Ascending aorta (tissue), 2 donors: ENCODE measurements around the gene SLC25A34. TPM values are rescaled to one million over a fixed set of nuclear protein-coding genes. Genes with fewer than 3 reads are reported as not detected.

ENCODE experiments used
- DNase-seq, 2 donors: peaks; one replicate each; pipeline ENCODE4 v3.0.0-alpha.2; 2019; ENCODE audit warnings: low spot score in 2 of 2
- H3K27ac ChIP-seq, 2 donors: fragments of 200-600 bp; sonication (generic); one replicate each; pipeline ENCODE4 v1.5.1; 2016 to 2017; ENCODE audit warnings: mild to moderate bottlenecking in 1 of 2
- H3K27me3 ChIP-seq: fragments of 200-600 bp; sonication (generic); one replicate; pipeline ENCODE4 v1.5.1; 2017
- H3K36me3 ChIP-seq, 2 donors: fragments of 200-600 bp; sonication (generic); one replicate each; pipeline ENCODE4 v1.5.1; 2016
- H3K4me1 ChIP-seq, 2 donors: fragments of 200-600 bp; sonication (generic); one replicate each; pipeline ENCODE4 v1.5.1; 2016 to 2017; ENCODE audit warnings: mild to moderate bottlenecking in 1 of 2
- H3K4me3 ChIP-seq, 2 donors: fragments of 200-600 bp; sonication (generic); one replicate each; pipeline ENCODE4 v1.5.1; 2016 to 2017; ENCODE audit warnings: mild to moderate bottlenecking in 1 of 2
- H3K9me3 ChIP-seq, 2 donors: fragments of 200-600 bp; sonication (generic); one replicate each; pipeline ENCODE4 v1.5.1; 2016
- intact Hi-C: fragments of 100-400 bp; cut with DNase I; formaldehyde crosslinking; loops from one replicate; pipeline ENCODE4 v1.15.1; 2023
- total RNA-seq: library from RNA; depleted of rRNA; stranded (reverse); fragments of >200 nt; gene quantifications from one replicate; pipeline ENCODE4 v1.1.0, GENCODE V29; 2016
- TF ChIP-seq, protein P1 (sequence below), 3 experiments: fragments of 200-600 bp in 2 of 3; fragments of 450-650 bp in 1 of 3; sonication (generic) in 2 of 3; IDR thresholded peaks; one replicate each; pipeline ENCODE4 v1.5.1; 2016 to 2019; ENCODE audit warnings: antibody characterized with exemption in 3 of 3, mild to moderate bottlenecking in 1 of 3, moderate library complexity in 1 of 3

Gene SLC25A34
- total RNA-seq, 1 donor from 2014 or later = 5.7 TPM

GRCh38 chr1:15727424-15727823 is 8.6 kb upstream of the SLC25A34 start:
- Histone ChIP-seq H3K4me1 (no peaks in the 10 kb centered on the region), H3K36me3 (peaks cover 94 to 97% of the 10 kb centered on the region in 2 donors), H3K27ac (no peak overlapping the region), H3K4me3 (no peak overlapping the region), H3K9me3 (no peaks in the 10 kb centered on the region), H3K27me3 (no peaks in the 10 kb centered on the region)
- intact Hi-C loops = no loop called here
- TF ChIP-seq, protein P1, sequence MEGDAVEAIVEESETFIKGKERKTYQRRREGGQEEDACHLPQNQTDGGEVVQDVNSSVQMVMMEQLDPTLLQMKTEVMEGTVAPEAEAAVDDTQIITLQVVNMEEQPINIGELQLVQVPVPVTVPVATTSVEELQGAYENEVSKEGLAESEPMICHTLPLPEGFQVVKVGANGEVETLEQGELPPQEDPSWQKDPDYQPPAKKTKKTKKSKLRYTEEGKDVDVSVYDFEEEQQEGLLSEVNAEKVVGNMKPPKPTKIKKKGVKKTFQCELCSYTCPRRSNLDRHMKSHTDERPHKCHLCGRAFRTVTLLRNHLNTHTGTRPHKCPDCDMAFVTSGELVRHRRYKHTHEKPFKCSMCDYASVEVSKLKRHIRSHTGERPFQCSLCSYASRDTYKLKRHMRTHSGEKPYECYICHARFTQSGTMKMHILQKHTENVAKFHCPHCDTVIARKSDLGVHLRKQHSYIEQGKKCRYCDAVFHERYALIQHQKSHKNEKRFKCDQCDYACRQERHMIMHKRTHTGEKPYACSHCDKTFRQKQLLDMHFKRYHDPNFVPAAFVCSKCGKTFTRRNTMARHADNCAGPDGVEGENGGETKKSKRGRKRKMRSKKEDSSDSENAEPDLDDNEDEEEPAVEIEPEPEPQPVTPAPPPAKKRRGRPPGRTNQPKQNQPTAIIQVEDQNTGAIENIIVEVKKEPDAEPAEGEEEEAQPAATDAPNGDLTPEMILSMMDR (IDR thresholded peaks at IDR 0.05) = no peak
- no peak for DNase-seq

- H3K36me3 ChIP-seq = peaks cover 94 to 97% of the 10 kb centered on the region in 2 donors
- no peak for DNase-seq
- no peak overlapping the region for H3K4me3 ChIP-seq
Observed at GRCh38 chr1:15727866-15728534, 8.1 kb upstream of the SLC25A34 start.

GRCh38 chr1:15728937-15729657 is 7.0 kb upstream of the SLC25A34 start:
- intact Hi-C loops = no loop called here
- Histone ChIP-seq H3K4me1 (no peaks in the 10 kb centered on the region), H3K27ac (no peak overlapping the region), H3K9me3 (no peaks in the 10 kb centered on the region), H3K27me3 (no peaks in the 10 kb centered on the region), H3K36me3 (peaks cover 96% of the 10 kb centered on the region in 2 donors), H3K4me3 (no peak overlapping the region)
- TF ChIP-seq, protein P1 (IDR thresholded peaks at IDR 0.05) = no peak
- DNase-seq = no peak

More at GRCh38 chr1:15727866-15728534, 8.1 kb upstream of the SLC25A34 start:
- no peaks in the 10 kb centered on the region for H3K27me3 ChIP-seq
- no peak overlapping the region for H3K27ac ChIP-seq
- no peaks in the 10 kb centered on the region for H3K9me3 ChIP-seq
- intact Hi-C loops = no loop called here
- TF ChIP-seq, protein P1 (IDR thresholded peaks at IDR 0.05) = no peak
- H3K4me1 ChIP-seq = no peaks in the 10 kb centered on the region

DNA sequence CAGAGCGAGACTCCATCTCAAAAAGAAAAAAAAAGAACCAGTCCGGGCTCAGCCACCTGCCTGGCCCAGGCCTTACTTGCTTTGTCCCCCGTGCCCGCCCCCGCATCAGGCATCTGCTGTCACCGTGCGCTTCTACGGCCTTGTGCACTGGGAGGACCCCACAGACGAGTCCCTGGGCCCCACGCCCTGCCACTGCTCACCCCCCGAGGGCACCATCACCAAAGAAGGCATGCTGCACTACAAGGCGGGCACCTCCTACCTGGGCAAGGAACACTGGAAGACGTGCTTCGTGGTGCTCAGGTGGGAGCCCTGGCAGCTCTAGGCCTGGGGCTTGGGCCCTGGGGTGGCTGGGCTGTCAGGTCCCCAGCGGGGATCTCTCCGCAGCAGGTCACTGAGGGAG is 5.6 kb upstream of the SLC25A34 start:
- DNase-seq = no peak
- Histone ChIP-seq H3K36me3 (peaks cover 89 to 95% of the 10 kb centered on the region in 2 donors), H3K4me1 (peaks cover 0 to 3% of the 10 kb centered on the region in 2 donors), H3K9me3 (no peaks in the 10 kb centered on the region), H3K27me3 (no peaks in the 10 kb centered on the region), H3K27ac (no peak overlapping the region), H3K4me3 (no peak overlapping the region)
- intact Hi-C loops = no loop called here
- TF ChIP-seq, protein P1 (IDR thresholded peaks at IDR 0.05) = no peak

DNA sequence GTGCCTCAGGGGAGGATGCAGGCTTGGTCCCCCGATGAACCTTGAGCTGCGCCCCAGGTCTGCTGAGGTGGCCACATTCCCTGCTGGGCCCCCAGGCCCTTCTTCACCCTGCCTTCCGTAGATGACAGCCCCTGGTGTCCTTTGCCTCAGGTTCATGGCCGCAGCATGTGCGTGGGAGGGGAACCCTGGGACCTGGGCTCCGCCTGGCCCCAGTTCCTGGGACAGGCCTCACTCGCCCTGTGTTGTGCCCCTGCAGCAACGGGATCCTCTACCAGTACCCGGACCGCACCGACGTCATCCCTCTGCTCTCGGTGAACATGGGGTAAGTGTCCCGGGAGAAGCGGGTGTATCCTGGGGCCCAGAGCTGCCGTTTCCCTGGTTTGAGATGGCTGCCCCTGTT is 5.1 kb upstream of the SLC25A34 start:
- Histone ChIP-seq H3K36me3 (peaks cover 84 to 90% of the 10 kb centered on the region in 2 donors), H3K4me1 (peaks cover 5 to 9% of the 10 kb centered on the region in 2 donors), H3K27ac (no peak overlapping the region), H3K27me3 (no peaks in the 10 kb centered on the region), H3K4me3 (no peak overlapping the region), H3K9me3 (no peaks in the 10 kb centered on the region)
- intact Hi-C loops = no loop called here
- no peak for DNase-seq
- TF ChIP-seq, protein P1 (IDR thresholded peaks at IDR 0.05) = no peak
